SU-DHL-6 (cell line): ENCODE measurements around the gene TUBB.
A peak's percentile ranks its signal among the peaks of the same experiment; 100 is the strongest.

Experiments used
- H2AFZ ChIP-seq: fragments of 200-600 bp; sonication (generic); 2 replicates; pipeline ENCODE4 v1.6.1; 2014; ENCODE audit warnings: low read depth, mild to moderate bottlenecking, moderate library complexity, mixed read lengths, antibody characterized with exemption, low read length; ENCODE audit not compliant: severe bottlenecking
- H3F3A ChIP-seq: fragments of 200-600 bp; shearing (Covaris generic); 2 replicates; pipeline ENCODE4 v1.6.0; 2016; ENCODE audit warnings: antibody characterized with exemption, mild to moderate bottlenecking; ENCODE audit not compliant: insufficient read depth
- H3K27ac ChIP-seq: fragments of 200-600 bp; sonication (generic); 2 replicates; pipeline ENCODE4 v1.5.1; 2016; ENCODE audit warnings: low read depth, mild to moderate bottlenecking, low read length, moderate library complexity, mixed read lengths
- H3K27me3 ChIP-seq: fragments of 200-600 bp; sonication (generic), shearing (Covaris generic); 2 replicates; pipeline ENCODE4 v1.6.0; 2014; ENCODE audit warnings: mild to moderate bottlenecking, low read length
- H3K36me3 ChIP-seq: fragments of 200-600 bp; sonication (generic); 2 replicates; pipeline ENCODE4 v1.6.1; 2014; ENCODE audit warnings: mild to moderate bottlenecking, low read length, mixed read lengths
- H3K4me2 ChIP-seq: fragments of 300-600, 200-600 bp; shearing (Covaris generic), sonication (generic); 2 replicates; pipeline ENCODE4 v1.6.0; 2014; ENCODE audit warnings: low read length, low read depth, mild to moderate bottlenecking; ENCODE audit not compliant: poor library complexity, severe bottlenecking
- H3K4me3 ChIP-seq: fragments of 200-600 bp; sonication (generic); 2 replicates; pipeline ENCODE4 v1.5.1; 2014; ENCODE audit warnings: antibody characterized with exemption, low read length, mild to moderate bottlenecking, mixed read lengths; ENCODE audit not compliant: insufficient read depth, poor library complexity, severe bottlenecking
- H3K79me2 ChIP-seq: fragments of 200-600 bp; sonication (generic); 2 replicates; pipeline ENCODE4 v1.6.1; 2014; ENCODE audit warnings: mild to moderate bottlenecking, low read length, moderate library complexity; ENCODE audit not compliant: insufficient read depth
- H3K9ac ChIP-seq: fragments of 200-600 bp; sonication (generic); 2 replicates; pipeline ENCODE4 v1.7.0; 2014; ENCODE audit warnings: mild to moderate bottlenecking, low read length
- H3K9me2 ChIP-seq: fragments of 200-600 bp; sonication (generic); replicated peaks from 2 replicates; pipeline ENCODE4 v1.6.1; 2014; ENCODE audit warnings: low read length; ENCODE audit not compliant: insufficient read depth
- H3K9me3 ChIP-seq: fragments of 200-600 bp; sonication (generic); 2 replicates; pipeline ENCODE4 v1.6.1; 2014; ENCODE audit warnings: low read length, mixed read lengths; ENCODE audit not compliant: insufficient read depth
- H4K20me1 ChIP-seq: fragments of 200-600 bp; sonication (generic); 2 replicates; pipeline ENCODE4 v1.6.1; 2014; ENCODE audit warnings: low read depth, mild to moderate bottlenecking, antibody characterized with exemption, low read length, moderate library complexity, mixed read lengths
- CTCF ChIP-seq: fragments of 200-600 bp; sonication (generic); IDR thresholded peaks from one replicate; pipeline ENCODE4 v1.5.1; 2017; ENCODE audit warnings: antibody characterized with exemption, mild to moderate bottlenecking, low read length, moderate library complexity; ENCODE audit not compliant: insufficient read depth, poor library complexity, severe bottlenecking
- EZH2phosphoT487 ChIP-seq: fragments of 200-600 bp; sonication (generic), shearing (Covaris generic); conservative IDR thresholded peaks from 2 replicates; pipeline ENCODE4 v1.6.1; 2018; ENCODE audit warnings: mild to moderate bottlenecking, antibody characterized with exemption, low read length, moderate library complexity, mixed read lengths

Gene TUBB

GRCh38 chr6:30681766-30682142, 38.4 kb upstream of the TUBB start:
- Histone ChIP-seq H3K9me2 (no peaks in the 10 kb centered on the region), H3F3A (peaks cover 54% of the 10 kb centered on the region), H3K9me3 (no peaks in the 10 kb centered on the region), H3K4me3 (peak overlapping the region; percentile 91), H4K20me1 (no peaks in the 10 kb centered on the region), H3K79me2 (peaks cover 74% of the 10 kb centered on the region), H3K4me2 (peak overlapping the region; percentile 92), H3K27ac (peak overlapping the region; percentile 94), H3K36me3 (peaks cover 4% of the 10 kb centered on the region), H2AFZ (no peak overlapping the region), H3K9ac (peak overlapping the region; percentile 82), H3K27me3 (no peaks in the 10 kb centered on the region)
- TF ChIP-seq EZH2phosphoT487 (no peak), CTCF (no peak)

GRCh38 chr6:30682143-30683117, 37.7 kb upstream of the TUBB start:
- H3K4me3 ChIP-seq, result peak overlapping the region; percentile 91
- H3K27ac ChIP-seq, result peak overlapping the region; percentile 94
- peaks cover 74% of the 10 kb centered on the region for H3K79me2 ChIP-seq
- H4K20me1 ChIP-seq, result no peaks in the 10 kb centered on the region
- H3K36me3 ChIP-seq, result peaks cover 4% of the 10 kb centered on the region
- no peak for TF ChIP-seq EZH2phosphoT487
- H3K4me2 ChIP-seq, result peak overlapping the region; percentile 92
- no peaks in the 10 kb centered on the region for H3K9me3 ChIP-seq
- H3K9ac ChIP-seq, result peak overlapping the region; percentile 82
- H3K9me2 ChIP-seq, result no peaks in the 10 kb centered on the region
- H3F3A ChIP-seq, result peaks cover 56% of the 10 kb centered on the region
- H3K27me3 ChIP-seq, result no peaks in the 10 kb centered on the region
- no peak overlapping the region for H2AFZ ChIP-seq

GRCh38 chr6:30683183-30683979, 36.8 kb upstream of the TUBB start:
- Histone ChIP-seq H3K36me3 (peaks cover 4% of the 10 kb centered on the region), H3K27ac (peak overlapping the region; percentile 94), H3K79me2 (peaks cover 74% of the 10 kb centered on the region), H3K27me3 (no peaks in the 10 kb centered on the region), H3K4me3 (peak overlapping the region; percentile 91), H4K20me1 (no peaks in the 10 kb centered on the region), H3K9ac (peak overlapping the region; percentile 82), H2AFZ (no peak overlapping the region), H3F3A (peaks cover 66% of the 10 kb centered on the region), H3K4me2 (peak overlapping the region; percentile 92), H3K9me3 (no peaks in the 10 kb centered on the region), H3K9me2 (no peaks in the 10 kb centered on the region)
- TF ChIP-seq EZH2phosphoT487 (no peak), CTCF (no peak)
